Measurements from ENCODE around the gene RNH1. TPM values are rescaled to one million over a fixed set of nuclear protein-coding genes. Genes with fewer than 3 reads are reported as not detected.

Gene RNH1
- total RNA-seq (2014; rRNA removed; shearing (Covaris generic)) = 218 and 240 TPM in 2 replicates
- polyA plus RNA-seq (2015; cell fraction: cytosol; rRNA removed) = 188 and 203 TPM in 2 replicates
- polyA plus RNA-seq (2015; cell fraction: nucleus; rRNA removed) = 252 and 261 TPM in 2 replicates

DNA sequence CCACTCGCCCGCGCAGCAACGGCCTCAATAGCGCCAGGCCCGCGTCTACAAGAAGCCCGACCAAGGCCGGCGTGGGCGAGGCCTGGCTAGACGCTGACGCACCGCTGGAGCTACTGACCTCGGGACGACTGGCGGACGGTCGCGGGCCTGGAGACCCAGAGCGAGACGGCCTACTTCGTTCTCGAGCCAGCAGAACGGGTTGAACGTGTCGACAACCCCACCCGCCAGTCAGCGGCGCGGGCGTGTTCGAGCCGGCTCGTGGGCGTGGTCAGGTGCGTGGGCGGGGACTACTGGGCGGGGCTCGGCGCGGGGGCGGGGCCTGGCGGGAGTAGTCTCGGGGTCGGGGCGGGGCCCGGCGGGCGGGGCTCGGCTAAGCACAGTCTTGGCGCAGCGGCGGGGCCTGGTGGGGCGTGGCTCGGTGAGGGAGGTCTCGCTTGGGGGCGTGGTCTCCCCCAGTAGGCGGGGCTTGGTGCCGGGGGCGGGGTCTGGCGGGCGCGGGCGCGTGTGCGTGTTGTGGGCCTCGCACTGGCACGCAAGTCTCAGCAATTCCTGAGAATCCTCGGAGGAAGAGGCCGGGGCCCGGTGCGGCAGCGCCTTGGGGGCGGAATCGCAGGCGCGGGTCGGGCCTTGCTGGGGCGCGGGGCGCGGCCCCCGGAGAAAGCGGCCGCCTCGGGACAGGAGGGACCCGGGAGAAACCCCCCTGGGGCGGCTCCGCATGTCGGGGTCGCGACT lies at the start of gene RNH1:
RNH1 (minus strand) TSS at position 248 of the 732 bp plus-strand sequence. CDS start 5,080 bp downstream, outside the sequence.
- no peak for DNase-seq (ENCODE audit: low read depth)

- DNase-seq (ENCODE audit: low read depth) = no peak
Observed at GRCh38 chr11:555780-556661, 49.0 kb upstream of the RNH1 start.

DNA sequence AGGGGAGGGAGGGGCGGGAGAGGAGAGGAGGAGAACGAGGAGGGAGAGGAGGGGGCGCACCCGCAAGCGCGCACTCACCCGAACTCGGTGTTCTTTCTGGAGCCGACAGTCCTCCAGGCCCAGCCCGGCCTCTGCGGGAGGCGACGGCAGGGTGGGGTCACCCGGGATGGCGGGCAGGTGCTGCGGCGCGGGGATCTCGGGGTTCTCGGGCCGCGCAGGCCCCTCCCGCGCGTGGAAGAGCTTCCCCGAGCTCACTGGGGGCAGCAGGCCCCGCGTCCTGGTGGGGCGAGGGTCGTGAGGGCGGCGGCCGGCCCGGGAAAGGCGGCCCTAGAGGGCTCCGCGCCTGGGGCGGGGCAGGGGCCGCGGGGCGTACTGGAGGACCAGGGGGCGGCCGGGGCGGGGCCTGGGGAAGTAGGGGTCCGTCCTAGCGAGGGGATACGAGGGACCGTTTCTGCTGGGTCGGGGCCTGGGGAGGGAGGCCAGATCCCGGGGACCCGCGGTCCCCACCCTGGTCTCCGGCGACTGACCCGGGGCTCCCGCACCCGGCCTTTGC lies 48.3 kb upstream of the RNH1 start:
- DNase-seq (ENCODE audit: low read depth) = no peak

DNA sequence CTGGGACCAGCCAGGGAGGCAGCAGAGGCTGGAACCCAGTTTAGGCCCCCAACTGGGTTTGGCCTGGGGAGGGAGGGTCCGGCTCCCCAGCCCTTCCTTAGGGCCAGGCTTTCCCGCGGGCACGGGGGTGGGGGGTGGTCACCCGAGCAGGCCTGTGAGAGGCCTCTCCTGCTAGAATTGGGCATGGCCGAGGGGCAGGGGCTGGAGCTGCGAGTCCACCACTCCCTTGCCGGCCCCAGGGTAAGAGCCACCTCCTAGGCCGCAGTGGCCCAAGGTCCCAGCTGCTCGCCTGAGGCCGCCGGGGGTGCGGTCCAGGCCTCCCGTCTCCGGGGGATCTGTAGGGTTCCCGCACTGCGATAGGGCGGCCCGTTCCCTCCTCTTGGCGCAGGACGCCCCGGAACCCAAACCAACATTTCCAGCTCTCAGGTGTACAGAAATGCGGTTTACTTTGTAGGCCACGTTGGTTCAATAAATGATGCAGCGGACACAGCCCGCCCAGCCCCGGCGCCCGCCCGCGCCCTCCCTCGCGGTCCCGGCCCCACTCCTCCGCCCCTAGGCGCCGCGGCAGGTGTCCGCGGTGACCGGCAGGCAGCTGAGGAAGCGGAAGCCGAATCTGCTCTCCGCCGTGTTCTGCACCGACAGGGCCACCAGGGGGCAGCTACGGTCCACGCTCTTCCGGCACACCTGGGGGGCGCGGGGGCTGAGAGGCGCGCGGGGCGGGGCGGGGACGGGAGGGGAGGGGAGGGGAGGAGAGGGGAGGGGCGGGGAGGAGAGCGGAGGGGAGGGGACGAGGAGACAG lies 47.6 kb upstream of the RNH1 start:
- DNase-seq (ENCODE audit: low read depth) = peak; percentile 31

DNA sequence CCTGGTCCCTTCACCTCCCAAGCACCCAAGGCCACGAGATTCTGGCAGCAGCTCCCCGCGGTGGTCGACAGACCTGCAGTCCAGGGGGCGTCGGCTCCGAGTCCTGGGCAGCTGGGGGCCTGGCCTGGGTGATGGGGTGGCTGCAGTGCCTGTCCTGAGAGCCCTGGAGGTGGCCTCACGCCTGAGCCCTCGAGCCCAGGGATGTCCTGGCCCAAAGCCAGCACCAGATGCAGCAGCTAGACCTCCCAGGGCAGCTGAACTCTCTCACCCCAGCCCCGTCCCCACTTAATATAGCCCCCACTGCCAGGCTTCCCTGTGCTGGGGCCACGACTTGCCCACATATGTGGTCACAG lies 46.9 kb upstream of the RNH1 start:
- no peak for DNase-seq (ENCODE audit: low read depth)

DNA sequence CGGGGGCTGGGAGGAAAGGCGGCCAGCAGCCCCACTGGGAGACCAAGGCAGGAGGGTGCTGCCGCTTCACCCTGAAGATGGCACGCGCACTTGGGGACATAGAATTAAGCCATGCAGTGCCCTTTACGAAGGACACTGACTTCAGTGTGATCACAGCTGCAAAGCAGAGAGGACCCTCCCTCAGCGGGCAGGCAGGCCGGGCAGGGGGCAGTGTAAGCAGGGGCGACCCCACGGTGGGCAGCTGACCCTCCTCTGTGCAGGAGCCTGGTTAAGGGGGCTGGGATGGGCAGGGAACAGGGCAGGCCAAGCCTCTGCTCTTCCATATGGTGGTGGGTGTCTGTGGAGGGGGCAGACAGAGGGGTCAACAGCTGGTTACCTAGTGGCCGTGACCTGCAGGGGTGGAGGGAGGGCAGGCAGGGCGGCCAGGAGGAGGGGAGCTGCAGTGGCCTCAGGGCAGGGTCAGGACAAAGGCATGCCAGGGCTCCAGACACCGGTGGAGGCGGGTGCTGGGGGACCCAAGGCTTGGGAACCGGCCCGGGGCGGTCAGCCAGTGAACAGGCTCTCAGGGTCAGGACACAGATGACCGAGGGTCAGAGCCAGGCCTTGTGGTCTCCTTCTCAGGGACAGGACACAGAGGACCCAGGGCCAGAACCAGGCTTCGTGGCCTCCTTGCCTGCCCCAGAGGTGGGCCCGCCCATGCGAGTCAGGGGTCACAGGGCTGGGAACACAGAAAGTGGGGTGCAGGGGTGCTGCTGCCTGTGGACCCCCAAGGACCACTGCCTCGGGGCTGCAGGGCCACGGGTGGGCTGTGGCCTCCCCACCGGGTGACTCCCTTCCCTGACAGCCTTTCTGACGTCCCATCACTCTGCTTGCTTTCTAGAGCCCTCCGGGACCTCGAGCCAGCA lies 46.3 kb upstream of the RNH1 start:
- no peak for DNase-seq (ENCODE audit: low read depth)

GRCh38 chr11:551596-551995 lies 44.6 kb upstream of the RNH1 start:
- no peak for DNase-seq (ENCODE audit: low read depth)

DNA sequence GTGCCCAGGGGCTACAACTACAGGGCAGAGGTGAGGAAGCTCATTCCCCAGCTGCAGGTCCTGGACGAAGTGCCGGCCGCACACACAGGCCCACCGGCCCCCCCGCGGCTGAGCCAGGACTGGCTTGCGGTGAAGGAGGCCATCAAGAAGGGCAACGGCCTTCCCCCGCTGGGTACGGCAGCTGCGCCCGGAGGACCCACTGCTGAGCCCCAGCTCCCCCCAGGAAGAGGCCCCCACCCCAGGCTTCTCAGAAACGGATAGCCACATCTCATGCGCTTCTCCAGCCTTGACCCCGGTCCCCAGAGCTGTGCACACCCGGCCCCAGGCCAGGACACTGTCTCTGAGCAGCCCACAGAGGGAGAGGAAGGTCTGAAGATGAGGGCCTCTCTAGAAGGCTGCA lies 44.1 kb upstream of the RNH1 start:
- no peak for DNase-seq (ENCODE audit: low read depth)

GRCh38 chr11:550746-551085 lies 43.7 kb upstream of the RNH1 start:
- DNase-seq (ENCODE audit: low read depth) = no peak

- DNase-seq (ENCODE audit: low read depth) = no peak
Observed at GRCh38 chr11:550021-550745, 43.1 kb upstream of the RNH1 start.

DNA sequence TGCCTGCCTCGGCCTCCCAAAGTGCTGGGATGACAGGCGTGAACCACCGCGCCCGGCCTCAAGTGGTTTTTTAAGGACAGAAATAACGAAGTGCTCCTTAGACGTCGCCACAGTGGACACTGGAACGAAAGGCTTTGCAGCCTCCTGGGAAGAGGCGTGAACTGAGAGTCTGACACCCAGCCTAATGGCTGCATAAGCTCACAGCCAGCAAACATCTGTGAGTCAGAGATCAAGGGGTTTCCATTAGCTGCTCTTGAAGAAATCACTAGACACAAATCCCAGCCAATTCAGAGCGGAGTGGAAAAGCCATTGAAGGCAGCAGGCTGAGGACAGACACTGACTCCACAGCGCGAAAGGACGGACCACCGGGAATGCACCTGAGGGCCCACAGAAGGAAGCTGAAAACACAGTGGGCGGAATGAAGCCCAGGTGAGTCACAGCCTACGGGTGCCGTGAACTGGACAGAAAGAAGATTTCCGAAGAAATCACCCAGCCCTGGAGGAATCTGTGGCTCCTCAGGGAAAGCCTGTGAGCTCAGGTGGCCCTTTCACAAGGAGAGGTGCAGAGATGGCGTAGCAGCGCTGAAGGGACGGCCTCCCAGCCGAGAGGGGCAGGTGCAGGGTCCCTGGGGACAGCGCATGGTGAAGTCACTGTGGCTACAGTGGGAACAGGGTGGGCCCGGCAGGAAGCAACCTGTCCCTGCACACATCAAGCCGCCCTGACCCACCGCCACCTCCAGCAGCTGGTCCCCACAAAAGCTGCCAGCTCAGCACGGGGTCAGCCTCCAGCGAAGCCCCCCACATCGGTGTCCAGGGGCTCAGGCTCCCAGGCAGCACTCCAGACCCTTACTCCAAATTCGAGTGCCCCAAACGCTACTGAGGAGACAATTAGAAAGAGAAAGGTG lies 41.9 kb upstream of the RNH1 start:
- DNase-seq (ENCODE audit: low read depth) = no peak

DNA sequence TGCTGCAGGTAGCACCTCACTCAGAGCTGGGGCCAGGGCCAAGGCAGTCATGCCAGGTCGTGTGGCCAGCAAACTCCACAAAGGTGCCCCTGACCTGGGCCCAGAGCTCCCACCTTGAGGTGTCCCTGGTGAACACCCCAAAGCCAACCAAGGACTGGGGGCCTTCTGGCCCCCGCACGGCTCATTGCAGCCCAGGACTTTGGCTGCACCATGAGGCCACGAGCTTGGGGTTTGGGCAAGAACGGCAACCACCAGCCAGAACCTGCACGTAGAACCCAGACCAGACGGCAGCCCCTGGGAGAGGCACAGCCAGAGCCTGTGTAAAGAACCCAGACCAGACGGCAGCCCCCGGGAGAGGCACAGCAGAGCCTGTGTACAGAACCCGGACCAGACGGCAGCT lies 38.1 kb upstream of the RNH1 start:
- no peak for DNase-seq (ENCODE audit: low read depth)

- DNase-seq (ENCODE audit: low read depth) = no peak
Observed at GRCh38 chr11:544817-545166, 37.8 kb upstream of the RNH1 start.

- no peak for DNase-seq (ENCODE audit: low read depth)
Observed at GRCh38 chr11:541433-541885, 34.4 kb upstream of the RNH1 start.

GRCh38 chr11:540583-541432 lies 33.8 kb upstream of the RNH1 start:
- DNase-seq (ENCODE audit: low read depth) = no peak

GRCh38 chr11:539971-540481 lies 33.0 kb upstream of the RNH1 start:
- DNase-seq (ENCODE audit: low read depth) = no peak

GRCh38 chr11:538431-539051 lies 31.5 kb upstream of the RNH1 start:
- no peak for DNase-seq (ENCODE audit: low read depth)
